ENCODE measurements around the gene SLC35B2.

DNA sequence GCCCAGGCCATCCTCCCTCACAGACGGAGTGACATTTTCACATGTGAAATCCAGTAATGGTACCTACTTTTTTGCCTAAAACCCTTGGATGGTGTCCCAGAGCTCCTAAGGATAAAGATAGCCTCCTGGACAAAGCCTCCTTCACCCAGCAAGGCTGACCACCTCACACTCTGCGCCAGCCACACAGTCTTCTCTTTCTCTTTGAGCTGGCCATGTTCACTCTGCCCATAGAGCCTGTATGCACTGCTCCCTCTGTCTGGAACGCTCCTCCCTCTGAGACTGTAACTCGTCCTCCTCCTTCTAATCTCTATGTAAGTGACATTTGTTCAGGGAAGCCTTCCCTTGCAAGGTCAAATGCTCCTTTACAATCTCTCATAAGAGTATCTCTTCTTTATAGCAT is 27.5 kb upstream of the SLC35B2 start:
- no peak for TF ChIP-seq ZBTB8A (tag by site-specific recombination; IDR thresholded peaks at IDR 0.05)
- TF ChIP-seq, protein P1, sequence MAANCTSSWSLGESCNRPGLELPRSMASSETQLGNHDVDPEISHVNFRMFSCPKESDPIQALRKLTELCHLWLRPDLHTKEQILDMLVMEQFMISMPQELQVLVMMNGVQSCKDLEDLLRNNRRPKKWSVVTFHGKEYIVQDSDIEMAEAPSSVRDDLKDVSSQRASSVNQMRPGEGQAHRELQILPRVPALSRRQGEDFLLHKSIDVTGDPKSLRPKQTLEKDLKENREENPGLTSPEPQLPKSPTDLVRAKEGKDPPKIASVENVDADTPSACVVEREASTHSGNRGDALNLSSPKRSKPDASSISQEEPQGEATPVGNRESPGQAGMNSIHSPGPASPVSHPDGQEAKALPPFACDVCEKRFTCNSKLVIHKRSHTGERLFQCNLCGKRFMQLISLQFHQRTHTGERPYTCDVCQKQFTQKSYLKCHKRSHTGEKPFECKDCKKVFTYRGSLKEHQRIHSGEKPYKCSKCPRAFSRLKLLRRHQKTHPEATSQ (tag by site-specific recombination; IDR thresholded peaks at IDR 0.05): no peak
- TF ChIP-seq, protein P2, sequence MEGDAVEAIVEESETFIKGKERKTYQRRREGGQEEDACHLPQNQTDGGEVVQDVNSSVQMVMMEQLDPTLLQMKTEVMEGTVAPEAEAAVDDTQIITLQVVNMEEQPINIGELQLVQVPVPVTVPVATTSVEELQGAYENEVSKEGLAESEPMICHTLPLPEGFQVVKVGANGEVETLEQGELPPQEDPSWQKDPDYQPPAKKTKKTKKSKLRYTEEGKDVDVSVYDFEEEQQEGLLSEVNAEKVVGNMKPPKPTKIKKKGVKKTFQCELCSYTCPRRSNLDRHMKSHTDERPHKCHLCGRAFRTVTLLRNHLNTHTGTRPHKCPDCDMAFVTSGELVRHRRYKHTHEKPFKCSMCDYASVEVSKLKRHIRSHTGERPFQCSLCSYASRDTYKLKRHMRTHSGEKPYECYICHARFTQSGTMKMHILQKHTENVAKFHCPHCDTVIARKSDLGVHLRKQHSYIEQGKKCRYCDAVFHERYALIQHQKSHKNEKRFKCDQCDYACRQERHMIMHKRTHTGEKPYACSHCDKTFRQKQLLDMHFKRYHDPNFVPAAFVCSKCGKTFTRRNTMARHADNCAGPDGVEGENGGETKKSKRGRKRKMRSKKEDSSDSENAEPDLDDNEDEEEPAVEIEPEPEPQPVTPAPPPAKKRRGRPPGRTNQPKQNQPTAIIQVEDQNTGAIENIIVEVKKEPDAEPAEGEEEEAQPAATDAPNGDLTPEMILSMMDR (tag by site-specific recombination; IDR thresholded peaks at IDR 0.05): no peak

Data from HEK293 (cell line).